ENCODE results near the gene WWOX. TPM values are rescaled to one million over a fixed set of nuclear protein-coding genes. Genes with fewer than 3 reads are reported as not detected.

WWOX gene
- total and polyA plus RNA-seq, 2 of the 8 experiments (the other 6 are each of a cell fraction or from before 2014, with no cell fraction given): 5.4 to 16.7 TPM

GRCh38 chr16:78592111-78592510 lies 492.7 kb downstream of the WWOX start:
- WGBS, 2 experiments (ENCODE audit: extremely low coverage in 1 of 2, insufficient coverage in 1 of 2, insufficient read length in 1 of 2, insufficient replicate concordance in 2 of 2, low coverage in 1 of 2, low lambda C conversion rate in 2 of 2, missing lambda C conversion rate in 1 of 2): 89% methylated on average over 3 of the region's 3 CpGs; no CpG with 5 or more reads in 1 of the 2 experiments
- POLR2A ChIA-PET (ENCODE audit: partially characterized antibody): no interaction called here

More at GRCh38 chr16:78592111-78592510, 492.7 kb downstream of the WWOX start:
- no peak overlapping the region for H3K27ac ChIP-seq (ENCODE audit: low read depth, low read length)
- no peak for TF ChIP-seq RBBP5 (IDR thresholded peaks at IDR 0.05; ENCODE audit: borderline replicate concordance, low read depth, low read length)
- TF ChIP-seq HDAC6 (IDR thresholded peaks at IDR 0.05; ENCODE audit: low read depth, low read length): no peak
- TF ChIP-seq TEAD4 (IDR thresholded peaks at IDR 0.05; ENCODE audit: low read depth, low read length): no peak
- TF ChIP-seq ASH2L (IDR thresholded peaks at IDR 0.05; ENCODE audit: low read length): no peak
- TF ChIP-seq, protein P1, sequence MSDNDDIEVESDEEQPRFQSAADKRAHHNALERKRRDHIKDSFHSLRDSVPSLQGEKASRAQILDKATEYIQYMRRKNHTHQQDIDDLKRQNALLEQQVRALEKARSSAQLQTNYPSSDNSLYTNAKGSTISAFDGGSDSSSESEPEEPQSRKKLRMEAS (IDR thresholded peaks at IDR 0.05): no peak
- TF ChIP-seq CREB1 (IDR thresholded peaks at IDR 0.05): no peak
- H3K4me3 ChIP-seq (ENCODE audit: extremely low read depth in 1 of 4, insufficient read depth in 2 of 4, low read depth in 3 of 4, low read length in 4 of 4): no peak overlapping the region
- no peak overlapping the region for H4K5ac ChIP-seq (ENCODE audit: insufficient read length, low read depth, low read length)
- H3K4ac ChIP-seq (replicated peaks; ENCODE audit: insufficient read length, low read depth, low read length): no peak overlapping the region
- H3K36me3 ChIP-seq (ENCODE audit: control insufficient read depth in 2 of 4, insufficient read depth in 4 of 4, low read length in 3 of 4): no peaks in the 10 kb centered on the region
- H3K23me2 ChIP-seq (ENCODE audit: low read depth, low read length): no peaks in the 10 kb centered on the region
- H3K79me2 ChIP-seq (ENCODE audit: control insufficient read depth in 1 of 2, insufficient read depth in 2 of 2, low read length in 2 of 2): no peaks in the 10 kb centered on the region
- H3K4me2 ChIP-seq (ENCODE audit: insufficient read depth in 1 of 2, low read depth in 2 of 2, low read length in 2 of 2): no peak overlapping the region
- CTCF ChIA-PET (ENCODE audit: partially characterized antibody): interaction anchor here (1.2 kb wide), 1 partner anchor 10 kb away, joined by 3 read pairs; no protein-coding TSS in a partner anchor
- H2BK12ac ChIP-seq (ENCODE audit: low read depth, low read length): no peak overlapping the region
- FAIRE-seq: no peak
- H4K91ac ChIP-seq (replicated peaks; ENCODE audit: insufficient read length, low read length): no peak overlapping the region
- no peak overlapping the region for H3K9ac ChIP-seq (replicated peaks in 1 of 4; ENCODE audit: extremely low read depth in 1 of 4, low read depth in 3 of 4, low read length in 3 of 4)
- H2BK120ac ChIP-seq (replicated peaks; ENCODE audit: low read depth, low read length): no peak overlapping the region
- H4K8ac ChIP-seq (ENCODE audit: extremely low read depth, insufficient read depth, low read length): no peak overlapping the region
- H3K56ac ChIP-seq (replicated peaks; ENCODE audit: insufficient read length, low read depth, low read length): no peak overlapping the region
- H4K20me1 ChIP-seq (replicated peaks in 1 of 2; ENCODE audit: control insufficient read depth in 1 of 2, insufficient read depth in 2 of 2, low read length in 2 of 2): no peaks in the 10 kb centered on the region
- no peak overlapping the region for H3K23ac ChIP-seq (ENCODE audit: insufficient read length)
- no peak overlapping the region for H2AK5ac ChIP-seq (ENCODE audit: low read depth, low read length)
- no peak overlapping the region for H3K14ac ChIP-seq (ENCODE audit: insufficient read length)
- no peak overlapping the region for H2BK15ac ChIP-seq (ENCODE audit: low read length)
- H3K27me3 ChIP-seq (replicated peaks in 1 of 4; ENCODE audit: control insufficient read depth in 3 of 4, extremely low read depth in 1 of 4, insufficient read depth in 3 of 4, low read length in 3 of 4): no peaks in the 10 kb centered on the region
- DNase-seq (ENCODE audit: low read depth in 1 of 2, low spot score in 2 of 2): no peak
- no peak overlapping the region for H2BK5ac ChIP-seq (ENCODE audit: low read depth, low read length)
- H3K79me1 ChIP-seq (ENCODE audit: low read depth, low read length): no peaks in the 10 kb centered on the region
- no peak overlapping the region for H2BK20ac ChIP-seq (ENCODE audit: low read length)
- no peak overlapping the region for H2AFZ ChIP-seq (ENCODE audit: low read length)
- no peak overlapping the region for H3K18ac ChIP-seq (ENCODE audit: extremely low read depth, low read length)
- no peaks in the 10 kb centered on the region for H3K9me3 ChIP-seq (ENCODE audit: insufficient read depth in 2 of 2, low read depth in 1 of 2, low read length in 1 of 2)
- peaks cover 0 to 9% (median under 1%) of the 10 kb centered on the region in 4 experiments; a peak in 4 of 7 replicates for H3K4me1 ChIP-seq (replicated peaks in 1 of 4; ENCODE audit: control insufficient read depth in 3 of 4, insufficient read depth in 4 of 4, low read length in 3 of 4)

All from H1 (cell line).